Epithelial cell of esophagus (primary cell): ENCODE results near the gene MAP6D1.

Experiments used
- DNase-seq: peaks from one replicate; pipeline ENCODE4 v3.0.0; 2010; ENCODE audit warnings: low read depth
- H3K4me3 ChIP-seq: 2 replicates; pipeline ENCODE4 v1.5.1; 2011; ENCODE audit warnings: mild to moderate bottlenecking, low read length, control low read depth
- TF ChIP-seq, protein P1 (sequence below): IDR thresholded peaks from 2 replicates; pipeline ENCODE4 v1.5.1; 2011; ENCODE audit warnings: low read depth, mild to moderate bottlenecking, low read length, control low read depth, inconsistent platforms; ENCODE audit not compliant: insufficient read depth; ENCODE audit errors: missing control alignments

MAP6D1 gene

DNA sequence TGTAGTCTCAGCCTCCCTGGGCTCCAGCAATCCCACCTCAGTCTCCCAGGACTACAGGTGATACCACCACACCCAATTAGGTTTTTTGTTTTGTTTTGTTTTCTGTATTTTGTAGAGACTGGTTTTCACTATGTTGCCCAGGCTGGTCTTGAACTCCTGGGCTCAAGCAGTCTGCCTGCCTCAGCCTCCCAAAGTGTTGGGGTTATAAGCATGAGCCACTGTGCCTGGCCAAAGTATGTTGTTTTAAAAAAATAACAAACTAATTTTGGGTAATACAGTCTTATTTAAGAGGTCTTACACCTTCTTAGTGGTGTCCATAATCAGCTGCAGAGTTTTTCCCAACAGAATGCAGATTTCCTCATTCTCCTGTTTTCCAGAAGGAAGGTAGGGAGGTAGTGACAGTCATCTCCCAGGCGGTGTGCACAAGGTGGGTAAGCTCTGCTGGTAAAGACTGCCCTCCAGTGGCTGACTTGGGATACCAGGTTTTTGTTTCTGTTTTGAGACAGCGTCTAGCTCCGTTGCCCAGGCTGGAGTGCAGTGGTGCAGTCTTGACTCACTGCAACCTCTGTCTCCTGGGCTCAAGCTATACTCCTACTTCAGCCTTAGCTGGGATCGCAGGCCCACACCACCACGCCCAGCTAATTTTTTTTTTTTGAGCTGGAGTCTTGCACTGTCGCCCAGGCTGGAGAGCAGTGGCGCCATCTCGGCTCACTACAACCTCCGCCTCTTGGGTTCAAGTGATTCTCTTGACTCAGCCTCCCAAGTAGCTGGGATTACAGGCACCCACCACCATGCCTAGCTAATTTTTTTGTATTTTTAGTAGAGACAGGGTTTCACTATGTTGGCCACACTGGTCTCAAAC is 58.4 kb downstream of the MAP6D1 start:
- DNase-seq, result peak; percentile 81
- no peak overlapping the region for H3K4me3 ChIP-seq
- TF ChIP-seq, protein P1, sequence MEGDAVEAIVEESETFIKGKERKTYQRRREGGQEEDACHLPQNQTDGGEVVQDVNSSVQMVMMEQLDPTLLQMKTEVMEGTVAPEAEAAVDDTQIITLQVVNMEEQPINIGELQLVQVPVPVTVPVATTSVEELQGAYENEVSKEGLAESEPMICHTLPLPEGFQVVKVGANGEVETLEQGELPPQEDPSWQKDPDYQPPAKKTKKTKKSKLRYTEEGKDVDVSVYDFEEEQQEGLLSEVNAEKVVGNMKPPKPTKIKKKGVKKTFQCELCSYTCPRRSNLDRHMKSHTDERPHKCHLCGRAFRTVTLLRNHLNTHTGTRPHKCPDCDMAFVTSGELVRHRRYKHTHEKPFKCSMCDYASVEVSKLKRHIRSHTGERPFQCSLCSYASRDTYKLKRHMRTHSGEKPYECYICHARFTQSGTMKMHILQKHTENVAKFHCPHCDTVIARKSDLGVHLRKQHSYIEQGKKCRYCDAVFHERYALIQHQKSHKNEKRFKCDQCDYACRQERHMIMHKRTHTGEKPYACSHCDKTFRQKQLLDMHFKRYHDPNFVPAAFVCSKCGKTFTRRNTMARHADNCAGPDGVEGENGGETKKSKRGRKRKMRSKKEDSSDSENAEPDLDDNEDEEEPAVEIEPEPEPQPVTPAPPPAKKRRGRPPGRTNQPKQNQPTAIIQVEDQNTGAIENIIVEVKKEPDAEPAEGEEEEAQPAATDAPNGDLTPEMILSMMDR, result peak; percentile 90

DNA sequence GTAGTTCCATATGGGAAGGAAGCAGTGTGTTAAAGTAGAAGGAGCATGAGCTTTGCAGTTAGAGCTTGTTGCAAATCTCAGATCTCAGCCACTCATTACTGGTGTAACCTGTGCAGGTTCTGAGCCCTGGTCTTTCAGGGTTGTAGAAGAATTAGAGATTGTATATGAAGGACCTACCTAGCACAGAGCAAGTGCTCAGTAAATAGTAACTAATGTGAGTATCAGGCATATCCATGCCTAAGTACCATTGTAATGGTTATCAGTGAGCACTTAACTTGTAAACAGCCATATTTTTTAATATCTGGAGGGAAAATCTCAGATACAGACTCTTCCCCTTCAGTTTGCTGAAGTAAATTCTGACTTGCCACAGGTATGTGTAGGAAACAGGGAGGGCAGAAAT is 59.3 kb downstream of the MAP6D1 start:
- H3K4me3 ChIP-seq, result no peak overlapping the region
- TF ChIP-seq, protein P1, result no peak
- no peak for DNase-seq
